Measurements from ENCODE around the gene TMEM167B.
A peak's percentile ranks its signal among the peaks of the same experiment; 100 is the strongest.
"Not testable (repeated sequence)": the region's sequence is repeated elsewhere in the genome, so short reads cannot be mapped to it uniquely, and the experiment has no call there.

Gene TMEM167B

GRCh38 chr1:109115685-109116084 is 25.1 kb downstream of the TMEM167B start:
- DNase-seq, result no peak

GRCh38 chr1:109116286-109116685 is 25.7 kb downstream of the TMEM167B start:
- no peak for DNase-seq

GRCh38 chr1:109118089-109118488 is 27.5 kb downstream of the TMEM167B start:
- no peak for DNase-seq

GRCh38 chr1:109120356-109120755 is 29.8 kb downstream of the TMEM167B start:
- no peak for DNase-seq

- no peak for DNase-seq
Observed at GRCh38 chr1:109131059-109131458, 40.5 kb downstream of the TMEM167B start.

GRCh38 chr1:109131800-109132199 is 41.2 kb downstream of the TMEM167B start:
- no peak for DNase-seq

GRCh38 chr1:109133002-109133706 is 42.6 kb downstream of the TMEM167B start:
- DNase-seq, result no peak

GRCh38 chr1:109133815-109134214 is 43.3 kb downstream of the TMEM167B start:
- DNase-seq, result peak; percentile 35

- no peak for DNase-seq
Observed at GRCh38 chr1:109134423-109134822, 43.9 kb downstream of the TMEM167B start.

GRCh38 chr1:109135940-109136339 is 45.4 kb downstream of the TMEM167B start:
- DNase-seq, result no peak

- DNase-seq, result no peak
Observed at GRCh38 chr1:109136766-109137165, 46.2 kb downstream of the TMEM167B start.

GRCh38 chr1:109137958-109138357 is 47.4 kb downstream of the TMEM167B start:
- no peak for DNase-seq

- DNase-seq, result no peak
Observed at GRCh38 chr1:109138358-109138757, 47.8 kb downstream of the TMEM167B start.

- DNase-seq, result no peak
Observed at GRCh38 chr1:109140392-109140791, 49.8 kb downstream of the TMEM167B start.

GRCh38 chr1:109142260-109142659 is 51.7 kb downstream of the TMEM167B start:
- DNase-seq, result no peak

GRCh38 chr1:109142725-109143124 is 52.2 kb downstream of the TMEM167B start:
- not testable (repeated sequence) for DNase-seq

Measured in CD4-positive, alpha-beta T cell treated with Interferon gamma for 1 hour (primary cell).